ENCODE data around the gene DGKI. TPM values are rescaled to one million over a fixed set of nuclear protein-coding genes. Genes with fewer than 3 reads are reported as not detected.

Gene DGKI
- total and polyA plus RNA-seq, 2 of the 13 experiments (the other 11 are each of a cell fraction or from before 2014, with no cell fraction given) = 0.09 to 0.17 TPM

- POLR2A ChIA-PET = no interaction called here
- in situ Hi-C loops (cut with HindIII; ENCODE audit: extremely low pct_ligation_motif_present, low pct_unique_long_range_greater_than_20kb) = no loop called here
- BruUV-seq (replicated peaks) = no TSS peak
- TF ChIP-seq NFIC (IDR thresholded peaks at IDR 0.05; ENCODE audit: low read length) = peak; percentile 34; the same call in 1 of the 2 replicates
- 0 out of 2 replicates have a peak, but pooled peaks have one; percentile 14 for TF ChIP-seq ARID5B (CRISPR knock-in tag; IDR thresholded peaks at IDR 0.05)
- peak; percentile 35 for TF ChIP-seq ASH2L (IDR thresholded peaks at IDR 0.05; ENCODE audit: insufficient read length, low read depth, low read length)
- no peak for TF ChIP-seq BATF2 (CRISPR knock-in tag; IDR thresholded peaks at IDR 0.05)
- TF ChIP-seq ZNF3 (CRISPR knock-in tag; IDR thresholded peaks at IDR 0.05) = no peak
- peak; percentile 78 for TF ChIP-seq PAXIP1 (CRISPR knock-in tag; conservative IDR thresholded peaks at IDR 0.05)
- TF ChIP-seq HNF4A (CRISPR knock-in tag; IDR thresholded peaks at IDR 0.05) = peak; percentile 36
- no peak for TF ChIP-seq HNRNPUL1 (IDR thresholded peaks at IDR 0.05; ENCODE audit: low read depth, low read length)
- TF ChIP-seq NR1H2 (CRISPR knock-in tag; IDR thresholded peaks at IDR 0.05; ENCODE audit: borderline replicate concordance, low read depth) = no peak
- TF ChIP-seq CHD4 (IDR thresholded peaks at IDR 0.05; ENCODE audit: borderline replicate concordance, low read length) = peak; percentile 49; the same call in 1 of the 2 replicates
- 0 out of 2 replicates have a peak, but pooled peaks have one; percentile 32 for TF ChIP-seq ZNF629 (CRISPR knock-in tag; conservative IDR thresholded peaks at IDR 0.05)
- TF ChIP-seq ZNF512B (CRISPR knock-in tag; IDR thresholded peaks at IDR 0.05; ENCODE audit: borderline replicate concordance) = no peak
- TF ChIP-seq ZNF160 (CRISPR knock-in tag; IDR thresholded peaks at IDR 0.05) = no peak
Observed at GRCh38 chr7:137893143-137893742, 46.5 kb upstream of the DGKI start.

More at GRCh38 chr7:137893143-137893742, 46.5 kb upstream of the DGKI start:
- no peak overlapping the region for H3K4me3 ChIP-seq (replicated peaks in 1 of 3; ENCODE audit: insufficient read depth in 1 of 3, low read depth in 2 of 3, low read length in 3 of 3)
- intact Hi-C loops (cut with micrococcal nuclease; ENCODE audit: unreplicated experiment) = loop anchor here (10.0 kb wide), 1 partner anchor 842 kb away; no protein-coding TSS in a partner anchor
- peaks cover 64% of the 10 kb centered on the region for H3K4me1 ChIP-seq (ENCODE audit: insufficient read depth, low read length)
- no peak overlapping the region for H3K9ac ChIP-seq (ENCODE audit: insufficient read depth, low read depth, low read length)
- ATAC-seq (peak; percentile 49), DNase-seq (ENCODE audit: low spot score) (peak; percentile 54), FAIRE-seq (no peak)
- peaks cover 16 to 70% of the 10 kb centered on the region in 2 experiments for H3K36me3 ChIP-seq (replicated peaks in 1 of 2; ENCODE audit: control insufficient read depth in 1 of 2, insufficient read depth in 2 of 2, low read length in 2 of 2)
- no peak overlapping the region for H2AFZ ChIP-seq (ENCODE audit: low read length)
- no peaks in the 10 kb centered on the region for H3K9me3 ChIP-seq (ENCODE audit: low read length)
- H4K20me1 ChIP-seq (ENCODE audit: insufficient read depth, low read length) = no peaks in the 10 kb centered on the region
- no peaks in the 10 kb centered on the region for H3K27me3 ChIP-seq (ENCODE audit: control insufficient read depth in 1 of 2, insufficient read depth in 2 of 2, low read length in 2 of 2)
- peak overlapping the region; percentile 25; the same call in 1 of the 2 replicates for H3K4me2 ChIP-seq (ENCODE audit: low read depth, low read length)
- H3K79me2 ChIP-seq (ENCODE audit: insufficient read depth, low read length) = peaks cover 14% of the 10 kb centered on the region
- H3K27ac ChIP-seq (ENCODE audit: extremely low read length, insufficient read depth, low read length) = peak overlapping the region; percentile 46
- CTCF ChIA-PET (ENCODE audit: low intra/inter-chr PET ratio, low total read pairs) = no interaction called here
